Stomach smooth muscle (tissue), 2 donors: ENCODE data around the gene TMEM59L.

Experiments used
- H3K27ac ChIP-seq: one replicate; pipeline ENCODE4 v1.7.0; 2013; ENCODE audit warnings: mild to moderate bottlenecking, low read length, inconsistent platforms
- H3K27me3 ChIP-seq, 2 donors: one replicate each; pipeline ENCODE4 v1.7.0; 2013; ENCODE audit warnings: low read length in 2 of 2; ENCODE audit not compliant: insufficient read depth in 2 of 2, control insufficient read depth in 1 of 2
- H3K36me3 ChIP-seq, 2 donors: one replicate each; pipeline ENCODE4 v1.7.0; 2013; ENCODE audit warnings: low read length in 2 of 2; ENCODE audit not compliant: control insufficient read depth in 2 of 2, insufficient read depth in 2 of 2
- H3K4me1 ChIP-seq: one replicate; pipeline ENCODE4 v1.7.0; 2013; ENCODE audit warnings: low read length; ENCODE audit not compliant: control insufficient read depth, insufficient read depth
- H3K4me3 ChIP-seq, 2 donors: one replicate each; pipeline ENCODE4 v1.7.0; 2013; ENCODE audit warnings: low read length in 2 of 2
- H3K9ac ChIP-seq, 2 donors: one replicate each; pipeline ENCODE4 v1.7.0; 2013; ENCODE audit warnings: low read length in 2 of 2, mild to moderate bottlenecking in 1 of 2
- H3K9me3 ChIP-seq, 2 donors: one replicate each; pipeline ENCODE4 v1.7.0; 2013; ENCODE audit warnings: low read length in 2 of 2; ENCODE audit not compliant: control insufficient read depth in 2 of 2
- donor health status: healthy.
- donor health status: Pancreatic carcinoma.

The TMEM59L gene

GRCh38 chr19:18612772-18613588 lies at the start of gene TMEM59L:
Gene TMEM59L, plus strand, starts transcription at chr19:18612870. Its CDS starts 89 bp downstream, at chr19:18612959.
- Histone ChIP-seq H3K9me3 (no peaks in the 10 kb centered on the region), H3K27ac (no peak within 1 kb of the TSS), H3K9ac (no peak within 1 kb of the TSS), H3K27me3 (peaks cover 65 to 77% of the 10 kb centered on the region in 2 donors), H3K36me3 (no peaks in the 10 kb centered on the region), H3K4me1 (peaks cover 21% of the 10 kb centered on the region), H3K4me3 (peak within 1 kb of the TSS; percentile 56 to 69)

GRCh38 chr19:18566953-18567352 lies 45.7 kb upstream of the TMEM59L start:
- Histone ChIP-seq H3K4me1 (no peaks in the 10 kb centered on the region), H3K27ac (no peak overlapping the region), H3K36me3 (peaks cover 35 to 46% of the 10 kb centered on the region in 2 donors), H3K9me3 (no peaks in the 10 kb centered on the region), H3K27me3 (no peaks in the 10 kb centered on the region), H3K9ac (no peak overlapping the region), H3K4me3 (no peak overlapping the region)

GRCh38 chr19:18568367-18568766 lies 44.3 kb upstream of the TMEM59L start:
- no peaks in the 10 kb centered on the region for H3K9me3 ChIP-seq
- no peak overlapping the region for H3K4me3 ChIP-seq
- H3K36me3 ChIP-seq: peaks cover 32 to 41% of the 10 kb centered on the region in 2 donors
- no peak overlapping the region for H3K9ac ChIP-seq
- no peaks in the 10 kb centered on the region for H3K27me3 ChIP-seq
- H3K27ac ChIP-seq: no peak overlapping the region
- peaks cover 12% of the 10 kb centered on the region for H3K4me1 ChIP-seq

DNA sequence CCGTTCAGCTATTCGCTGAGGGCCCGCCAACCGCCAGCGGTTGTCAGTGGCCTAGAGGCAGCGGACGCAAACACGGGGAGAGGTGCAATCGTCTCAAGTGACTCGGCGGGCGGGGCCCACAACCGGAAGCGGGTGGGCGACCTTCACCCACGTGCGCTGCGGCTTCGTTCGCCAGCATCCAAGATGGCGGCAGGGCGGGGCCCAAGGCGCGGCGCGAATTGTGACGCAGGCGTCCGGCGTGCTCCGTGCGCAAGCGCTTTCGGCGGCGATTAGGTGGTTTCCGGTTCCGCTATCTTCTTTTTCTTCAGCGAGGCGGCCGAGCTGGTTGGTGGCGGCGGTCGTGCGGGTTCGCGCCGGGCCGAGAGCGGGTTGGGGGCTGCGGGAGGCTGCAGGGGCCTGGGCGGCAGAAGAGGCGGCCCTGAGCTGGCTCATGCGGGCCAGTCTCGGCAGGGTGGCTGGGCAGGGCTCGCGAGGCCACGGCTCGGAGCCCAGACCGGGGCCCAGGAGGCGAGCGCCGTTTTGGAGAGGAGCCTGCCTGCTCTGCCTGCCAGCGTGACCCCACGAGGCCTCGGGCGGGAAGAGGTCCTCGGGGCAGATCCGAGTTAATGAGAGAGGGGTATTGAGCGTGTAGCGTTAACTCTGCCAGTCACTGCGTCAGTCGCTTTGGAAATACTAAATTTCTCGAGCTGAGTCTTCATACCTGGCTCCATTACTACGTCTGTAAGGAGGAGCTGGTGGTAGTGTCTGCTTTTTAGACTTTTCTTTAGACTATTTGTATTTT lies 40.9 kb upstream of the TMEM59L start, which contains the start of gene UBA52:
UBA52 (plus strand) TSS at position 294 of the 781 bp plus-strand sequence. CDS start 1,444 bp downstream, outside the sequence.
- peak within 1 kb of the TSS; percentile 95 to 98 for H3K9ac ChIP-seq
- no peaks in the 10 kb centered on the region for H3K9me3 ChIP-seq
- H3K4me3 ChIP-seq: peak within 1 kb of the TSS; percentile 95 to 97
- H3K36me3 ChIP-seq: peaks cover 40 to 44% of the 10 kb centered on the region in 2 donors
- peaks cover 15% of the 10 kb centered on the region for H3K4me1 ChIP-seq
- H3K27ac ChIP-seq: peak within 1 kb of the TSS; percentile 86
- no peaks in the 10 kb centered on the region for H3K27me3 ChIP-seq

GRCh38 chr19:18574691-18575291 lies 37.9 kb upstream of the TMEM59L start:
- peaks cover 15% of the 10 kb centered on the region for H3K4me1 ChIP-seq
- H3K4me3 ChIP-seq: no peak overlapping the region
- H3K9me3 ChIP-seq: no peaks in the 10 kb centered on the region
- no peak overlapping the region for H3K27ac ChIP-seq
- H3K27me3 ChIP-seq: no peaks in the 10 kb centered on the region
- H3K36me3 ChIP-seq: peaks cover 20 to 32% of the 10 kb centered on the region in 2 donors
- no peak overlapping the region for H3K9ac ChIP-seq

GRCh38 chr19:18576383-18576782 lies 36.3 kb upstream of the TMEM59L start:
- no peaks in the 10 kb centered on the region for H3K27me3 ChIP-seq
- no peaks in the 10 kb centered on the region for H3K9me3 ChIP-seq
- H3K36me3 ChIP-seq: peaks cover 20 to 32% of the 10 kb centered on the region in 2 donors
- no peak overlapping the region for H3K4me3 ChIP-seq
- peaks cover 15% of the 10 kb centered on the region for H3K4me1 ChIP-seq
- H3K27ac ChIP-seq: no peak overlapping the region
- H3K9ac ChIP-seq: no peak overlapping the region

GRCh38 chr19:18577365-18577914 lies 35.2 kb upstream of the TMEM59L start:
- H3K9ac ChIP-seq: no peak overlapping the region
- peaks cover 20 to 32% of the 10 kb centered on the region in 2 donors for H3K36me3 ChIP-seq
- H3K4me1 ChIP-seq: peaks cover 12% of the 10 kb centered on the region
- H3K4me3 ChIP-seq: no peak overlapping the region
- H3K27ac ChIP-seq: no peak overlapping the region
- no peaks in the 10 kb centered on the region for H3K27me3 ChIP-seq
- H3K9me3 ChIP-seq: no peaks in the 10 kb centered on the region

- Histone ChIP-seq H3K9ac (no peak overlapping the region), H3K27ac (no peak overlapping the region), H3K4me1 (no peaks in the 10 kb centered on the region), H3K4me3 (no peak overlapping the region), H3K9me3 (no peaks in the 10 kb centered on the region), H3K36me3 (peaks cover 6 to 16% of the 10 kb centered on the region in 2 donors), H3K27me3 (no peaks in the 10 kb centered on the region)
These were observed 32.4 kb upstream of the TMEM59L start for GRCh38 chr19:18580311-18580710.

DNA sequence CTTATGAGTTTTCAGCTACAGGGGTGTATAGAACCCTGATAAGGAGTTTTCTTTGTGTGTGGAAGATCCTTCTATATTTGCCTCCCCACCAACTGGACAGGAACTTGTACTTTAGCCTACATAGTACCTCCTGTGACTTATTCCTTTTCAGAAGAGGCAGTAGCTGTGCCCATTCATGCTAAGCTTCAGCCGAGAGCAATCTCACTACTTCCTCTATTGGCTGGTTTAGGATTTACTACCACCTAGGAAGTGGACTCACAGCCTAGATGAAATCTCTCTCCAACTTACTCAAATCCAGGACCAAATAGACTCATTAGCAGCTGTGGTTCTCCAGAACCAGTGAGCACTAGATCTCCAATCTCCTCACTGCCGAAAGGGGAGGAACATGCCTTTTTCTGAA lies 26.4 kb upstream of the TMEM59L start:
- peaks cover 29% of the 10 kb centered on the region for H3K4me1 ChIP-seq

DNA sequence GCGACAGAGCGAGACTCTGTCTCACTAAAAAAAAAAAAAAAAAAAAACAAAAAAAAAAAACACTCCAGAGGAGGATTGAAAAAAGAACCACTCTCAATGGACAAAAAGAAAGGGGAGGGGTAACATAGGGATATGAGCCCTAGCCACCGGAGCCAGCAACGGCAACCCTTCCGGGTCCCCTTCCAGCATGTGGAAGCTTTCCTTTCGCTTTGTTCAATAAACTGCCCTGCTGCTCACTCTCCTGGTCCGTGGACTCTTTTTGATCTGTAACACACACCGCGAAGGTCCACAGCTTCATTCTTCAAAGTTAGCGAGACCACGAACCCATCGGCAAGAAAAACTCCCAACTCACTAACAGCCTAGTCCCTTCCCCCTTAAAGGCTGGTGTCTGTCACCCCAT lies 25.1 kb upstream of the TMEM59L start:
- Histone ChIP-seq H3K4me3 (peak overlapping the region in 1 of 2 donors; percentile 85), H3K27me3 (no peaks in the 10 kb centered on the region), H3K4me1 (peaks cover 29% of the 10 kb centered on the region), H3K9ac (no peak overlapping the region), H3K9me3 (no peaks in the 10 kb centered on the region), H3K27ac (peak overlapping the region; percentile 49), H3K36me3 (peaks cover 0 to 3% of the 10 kb centered on the region in 2 donors)

More for the DNA sequence above, 26.4 kb upstream of the TMEM59L start:
- Histone ChIP-seq H3K9me3 (no peaks in the 10 kb centered on the region), H3K27ac (no peak overlapping the region), H3K36me3 (peaks cover 0 to 3% of the 10 kb centered on the region in 2 donors), H3K9ac (no peak overlapping the region), H3K27me3 (no peaks in the 10 kb centered on the region), H3K4me3 (no peak overlapping the region)
